Erythroblast (primary cell): ENCODE measurements around the gene ATG2B.
A peak's percentile ranks its signal among the peaks of the same experiment; 100 is the strongest.

Source experiments
- DNase-seq, 2 experiments: peaks; one replicate each; lab custom pipeline; 2025; lab: John Stamatoyannopoulos, UW
- GATA1 ChIP-seq: IDR thresholded peaks from 2 replicates; pipeline ENCODE4 v1.6.1; 2011; ENCODE audit warnings: low read depth, mild to moderate bottlenecking, control low read depth, low read length, moderate library complexity
- POLR2A ChIP-seq: IDR thresholded peaks from 2 replicates; pipeline ENCODE4 v1.6.1; 2011; ENCODE audit warnings: mild to moderate bottlenecking, low read length

ATG2B gene

GRCh38 chr14:96391293-96392118 lies 28.4 kb upstream of the ATG2B start:
- TF ChIP-seq POLR2A, result peak; percentile 81
- no peak for TF ChIP-seq GATA1
- DNase-seq, result peak; percentile 99 to 100

- TF ChIP-seq POLR2A, result no peak
- TF ChIP-seq GATA1, result no peak
- no peak for DNase-seq
Measured at GRCh38 chr14:96390965-96391292, 27.8 kb upstream of the ATG2B start.

GRCh38 chr14:96385385-96385784 lies 22.2 kb upstream of the ATG2B start:
- no peak for DNase-seq
- TF ChIP-seq POLR2A (no peak), GATA1 (no peak)

GRCh38 chr14:96384740-96385139 lies 21.6 kb upstream of the ATG2B start:
- DNase-seq, result no peak
- TF ChIP-seq POLR2A, result no peak
- no peak for TF ChIP-seq GATA1

- no peak for DNase-seq
- TF ChIP-seq GATA1 (no peak), POLR2A (no peak)
Measured at GRCh38 chr14:96384053-96384452, 20.9 kb upstream of the ATG2B start.

GRCh38 chr14:96383445-96383844 lies 20.3 kb upstream of the ATG2B start:
- TF ChIP-seq POLR2A, result no peak
- TF ChIP-seq GATA1, result no peak
- DNase-seq, result no peak

- no peak for DNase-seq
- TF ChIP-seq GATA1 (no peak), POLR2A (no peak)
Measured at GRCh38 chr14:96380735-96381134, 17.6 kb upstream of the ATG2B start.

GRCh38 chr14:96376093-96376492 lies 13.0 kb upstream of the ATG2B start:
- DNase-seq, result no peak
- no peak for TF ChIP-seq POLR2A
- no peak for TF ChIP-seq GATA1

- DNase-seq, result no peak
- TF ChIP-seq GATA1 (no peak), POLR2A (no peak)
Measured at GRCh38 chr14:96373538-96373937, 10.4 kb upstream of the ATG2B start.

- no peak for TF ChIP-seq GATA1
- TF ChIP-seq POLR2A, result no peak
- DNase-seq, result no peak
Measured at GRCh38 chr14:96370528-96370927, 7.4 kb upstream of the ATG2B start.

GRCh38 chr14:96368534-96368933 lies 5.4 kb upstream of the ATG2B start:
- no peak for TF ChIP-seq POLR2A
- TF ChIP-seq GATA1, result no peak
- DNase-seq, result peak in 1 of 2 experiments; percentile 9

GRCh38 chr14:96364962-96365361 lies 1.8 kb upstream of the ATG2B start:
- TF ChIP-seq GATA1 (no peak), POLR2A (no peak)
- peak; percentile 48 to 49 for DNase-seq

GRCh38 chr14:96363751-96364336 lies 703 bp upstream of the ATG2B start:
- TF ChIP-seq POLR2A (no peak), GATA1 (no peak)
- peak; percentile 78 to 80 for DNase-seq
